SU-DHL-6 (cell line): ENCODE data around the gene MARCOL.

Experiments used
- EZH2phosphoT487 ChIP-seq: fragments of 200-600 bp; sonication (generic), shearing (Covaris generic); conservative IDR thresholded peaks from 2 replicates; pipeline ENCODE4 v1.6.1; 2018; ENCODE audit warnings: mild to moderate bottlenecking, antibody characterized with exemption, low read length, moderate library complexity, mixed read lengths
- TF ChIP-seq, protein P1 (sequence below): fragments of 200-600 bp; sonication (generic); IDR thresholded peaks from one replicate; pipeline ENCODE4 v1.5.1; 2017; ENCODE audit warnings: antibody characterized with exemption, mild to moderate bottlenecking, low read length, moderate library complexity; ENCODE audit not compliant: insufficient read depth, poor library complexity, severe bottlenecking

GRCh38 chr5:148261221-148261620, 22.9 kb downstream of the MARCOL start:
- TF ChIP-seq, protein P1, sequence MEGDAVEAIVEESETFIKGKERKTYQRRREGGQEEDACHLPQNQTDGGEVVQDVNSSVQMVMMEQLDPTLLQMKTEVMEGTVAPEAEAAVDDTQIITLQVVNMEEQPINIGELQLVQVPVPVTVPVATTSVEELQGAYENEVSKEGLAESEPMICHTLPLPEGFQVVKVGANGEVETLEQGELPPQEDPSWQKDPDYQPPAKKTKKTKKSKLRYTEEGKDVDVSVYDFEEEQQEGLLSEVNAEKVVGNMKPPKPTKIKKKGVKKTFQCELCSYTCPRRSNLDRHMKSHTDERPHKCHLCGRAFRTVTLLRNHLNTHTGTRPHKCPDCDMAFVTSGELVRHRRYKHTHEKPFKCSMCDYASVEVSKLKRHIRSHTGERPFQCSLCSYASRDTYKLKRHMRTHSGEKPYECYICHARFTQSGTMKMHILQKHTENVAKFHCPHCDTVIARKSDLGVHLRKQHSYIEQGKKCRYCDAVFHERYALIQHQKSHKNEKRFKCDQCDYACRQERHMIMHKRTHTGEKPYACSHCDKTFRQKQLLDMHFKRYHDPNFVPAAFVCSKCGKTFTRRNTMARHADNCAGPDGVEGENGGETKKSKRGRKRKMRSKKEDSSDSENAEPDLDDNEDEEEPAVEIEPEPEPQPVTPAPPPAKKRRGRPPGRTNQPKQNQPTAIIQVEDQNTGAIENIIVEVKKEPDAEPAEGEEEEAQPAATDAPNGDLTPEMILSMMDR: no peak
- TF ChIP-seq EZH2phosphoT487: no peak
